Psoas muscle (tissue), 8 donors: ENCODE measurements around the gene DCAF16. TPM values are rescaled to one million over a fixed set of nuclear protein-coding genes. Genes with fewer than 3 reads are reported as not detected.

Source experiments
- ATAC-seq, 4 donors: fragments of 200-7000 bp; cut with Tn5 transposase; one replicate each; pipeline ENCODE4 v1.9.1; 2020; ENCODE audit warnings: moderate library complexity in 3 of 4, mild to moderate bottlenecking in 2 of 4
- DNase-seq, 2 donors: peaks; one replicate each; pipeline ENCODE4 v3.0.0-alpha.2; 2020
- H3K27ac ChIP-seq: fragments of 200-600 bp; one replicate; pipeline ENCODE4 v1.8.0; 2022
- H3K27me3 ChIP-seq, 3 donors: fragments of 200-600 bp in 1 of 3; one replicate each; pipeline versions ENCODE4 v1.6.1 to v1.8.0; 2013 to 2022; ENCODE audit warnings: low read length in 2 of 3, mild to moderate bottlenecking in 2 of 3, moderate library complexity in 1 of 3; ENCODE audit not compliant: insufficient read depth in 3 of 3
- H3K36me3 ChIP-seq, 2 donors: fragments of 200-600 bp in 1 of 2; one replicate each; pipeline versions ENCODE4 v1.6.1 to v1.8.0; 2013 to 2022; ENCODE audit warnings: low read depth in 1 of 2, mild to moderate bottlenecking in 1 of 2, moderate library complexity in 1 of 2; ENCODE audit not compliant: insufficient read depth in 1 of 2
- H3K4me1 ChIP-seq: fragments of 200-600 bp; one replicate; pipeline ENCODE4 v1.8.0; 2022
- H3K4me3 ChIP-seq: fragments of 200-600 bp; one replicate; pipeline ENCODE4 v1.8.0; 2022; ENCODE audit warnings: mild to moderate bottlenecking
- H3K9me3 ChIP-seq: fragments of 200-600 bp; one replicate; pipeline ENCODE4 v1.8.0; 2022
- CTCF ChIP-seq: fragments of 200-600 bp; IDR thresholded peaks from one replicate; pipeline ENCODE4 v1.8.0; 2022; ENCODE audit warnings: antibody characterized with exemption
- WGBS, 3 donors: extraction: QIAGEN DNeasy Blood & Tissue Kit; methylation state at CpG; one replicate each; pipeline versions ENCODE4 v1.1.6 to v1.1.7; 2013; 5-methylcytosine and 5-hydroxymethylcytosine counted together
- intact Hi-C, 2 donors: fragments of 100-400 bp; cut with DNase I; formaldehyde crosslinking; loops; one replicate each; pipeline versions ENCODE4 v1.11.0 to v1.14.2; 2022
- polyA plus RNA-seq, 3 donors: library from polyadenylated mRNA; stranded (reverse); fragments of 200-250 nt; gene quantifications; one replicate each; pipeline ENCODE4 v1.2.3, GENCODE V29; 2013
- total RNA-seq, 4 donors: library from RNA; stranded (reverse); fragmentation: NEBNext Ultra II Directional in 2 of 4; extraction: Animal tissue kit (Norgen Biotek cat#: 25700) in 2 of 4; gene quantifications; one replicate each; pipeline versions ENCODE4 v1.2.1 to v1.2.4, GENCODE V29; 2021 to 2023
- donor health status: healthy with polysubstance abuse.
- donor health status: DM: no; HTN: no; CAD: no; lungs with moderate emphysema.
- donor health status: Bipolar disorder and iron deficiency.
- donor health status: healthy.
- donor health status: DM: yes; HTN: yes; CAD: no.
- donor health status: DM: no; HTN: no; CAD: no.
- donor health status: DM: no; HTN: no; CAD: no.
- donor health status: DM: yes; HTN: yes; CAD: no.

Gene DCAF16
- total and polyA plus RNA-seq, 7 donors: 3.7 to 14.8 (median 10.4) TPM

GRCh38 chr4:17781300-17782287 is 29.0 kb downstream of the DCAF16 start, which contains the start of gene FAM184B:
Gene FAM184B (minus strand): TSS chr4:17781621. CDS start chr4:17781299, 322 bp downstream.
- DNase-seq (peak in 1 of 2 donors; percentile 55), ATAC-seq (peak; percentile 59 to 79 (median 64))
- Histone ChIP-seq H3K36me3 (no peaks in the 10 kb centered on the region), H3K27me3 (peaks cover 0 to 3% (median 0%) of the 10 kb centered on the region in 3 donors), H3K4me3 (peak within 1 kb of the TSS; percentile 69), H3K27ac (no peak within 1 kb of the TSS), H3K4me1 (peaks cover 3% of the 10 kb centered on the region), H3K9me3 (no peaks in the 10 kb centered on the region)
- WGBS, 3 donors: 1 to 3% (median 2%) methylated on average over 73 to 82 of the region's 82 CpGs
- intact Hi-C loops: no loop called here
- TF ChIP-seq CTCF: no peak

- DNase-seq (no peak), ATAC-seq (peak; percentile 42 to 65 (median 52))
- H3K4me1 ChIP-seq: peaks cover 3% of the 10 kb centered on the region
- no peak for TF ChIP-seq CTCF
- peaks cover 0 to 3% (median 0%) of the 10 kb centered on the region in 3 donors for H3K27me3 ChIP-seq
- 6 to 11% (median 6%) methylated on average over 31 of the region's 31 CpGs for WGBS, 3 donors
- intact Hi-C loops: no loop called here
- no peak overlapping the region for H3K27ac ChIP-seq
- peak overlapping the region; percentile 69 for H3K4me3 ChIP-seq
- no peaks in the 10 kb centered on the region for H3K9me3 ChIP-seq
- H3K36me3 ChIP-seq: no peaks in the 10 kb centered on the region
These were observed 29.9 kb downstream of the DCAF16 start for GRCh38 chr4:17780501-17781299.

- H3K27me3 ChIP-seq: peaks cover 0 to 3% (median 0%) of the 10 kb centered on the region in 3 donors
- WGBS, 3 donors: 77 to 99% (median 99%) methylated on average over 3 of the region's 3 CpGs
- H3K4me1 ChIP-seq: peaks cover 3% of the 10 kb centered on the region
- DNase-seq (no peak), ATAC-seq (no peak)
- no peaks in the 10 kb centered on the region for H3K9me3 ChIP-seq
- no peak for TF ChIP-seq CTCF
- H3K36me3 ChIP-seq: no peaks in the 10 kb centered on the region
- intact Hi-C loops: no loop called here
- no peak overlapping the region for H3K27ac ChIP-seq
- no peak overlapping the region for H3K4me3 ChIP-seq
These were observed 32.1 kb downstream of the DCAF16 start for GRCh38 chr4:17778431-17778830.

GRCh38 chr4:17773135-17773698 is 37.3 kb downstream of the DCAF16 start:
- TF ChIP-seq CTCF: no peak
- no peak for ATAC-seq
- no peak for DNase-seq
- Histone ChIP-seq H3K27me3 (no peaks in the 10 kb centered on the region), H3K4me3 (no peak overlapping the region), H3K36me3 (no peaks in the 10 kb centered on the region), H3K9me3 (no peaks in the 10 kb centered on the region), H3K4me1 (peaks cover 22% of the 10 kb centered on the region), H3K27ac (no peak overlapping the region)
- intact Hi-C loops: no loop called here
- WGBS, 3 donors: 55 to 77% (median 62%) methylated on average over 10 of the region's 10 CpGs
